Measurements from ENCODE around the gene USP6.
A peak's percentile ranks its signal among the peaks of the same experiment; 100 is the strongest.
"Not testable (repeated sequence)": the region's sequence is repeated elsewhere in the genome, so short reads cannot be mapped to it uniquely, and the experiment has no call there.

USP6 gene

GRCh38 chr17:5122056-5122455 lies 6.2 kb downstream of the USP6 start:
- DNase-seq: not testable (repeated sequence)

- peak in 1 of 2 donors; percentile 15 for DNase-seq
Observed at GRCh38 chr17:5122586-5123342, 6.9 kb downstream of the USP6 start.

- DNase-seq: peak in 1 of 2 donors; percentile 11
Observed at GRCh38 chr17:5123343-5124124, 7.7 kb downstream of the USP6 start.

GRCh38 chr17:5124125-5124760 lies 8.4 kb downstream of the USP6 start:
- not testable (repeated sequence) for DNase-seq

GRCh38 chr17:5124896-5125295 lies 9.1 kb downstream of the USP6 start:
- DNase-seq: not testable (repeated sequence)

GRCh38 chr17:5126719-5127488 lies 11.1 kb downstream of the USP6 start:
- DNase-seq: peak in 1 of 2 donors; percentile 12

- DNase-seq: peak in 1 of 2 donors; percentile 11
Observed at GRCh38 chr17:5127910-5128309, 12.1 kb downstream of the USP6 start.

GRCh38 chr17:5128387-5128786 lies 12.6 kb downstream of the USP6 start:
- peak in 1 of 2 donors; percentile 8 for DNase-seq

GRCh38 chr17:5128905-5129535 lies 13.2 kb downstream of the USP6 start:
- DNase-seq: no peak

- not testable (repeated sequence) for DNase-seq
Observed at GRCh38 chr17:5129770-5130169, 13.9 kb downstream of the USP6 start.

GRCh38 chr17:5130261-5130660 lies 14.4 kb downstream of the USP6 start:
- not testable (repeated sequence) for DNase-seq

GRCh38 chr17:5130687-5131086 lies 14.9 kb downstream of the USP6 start:
- DNase-seq: peak in 1 of 2 donors; percentile 9

- DNase-seq: peak in 1 of 2 donors; percentile 11
Observed at GRCh38 chr17:5131146-5131715, 15.4 kb downstream of the USP6 start.

GRCh38 chr17:5131799-5132502 lies 16.1 kb downstream of the USP6 start:
- DNase-seq: peak in 1 of 2 donors; percentile 13

- DNase-seq: peak in 1 of 2 donors; percentile 12
Observed at GRCh38 chr17:5132503-5133225, 16.8 kb downstream of the USP6 start.

- DNase-seq: no peak
Observed at GRCh38 chr17:5133311-5133710, 17.5 kb downstream of the USP6 start.

- DNase-seq: not testable (repeated sequence)
Observed at GRCh38 chr17:5133961-5134360, 18.1 kb downstream of the USP6 start.

GRCh38 chr17:5134571-5134970 lies 18.7 kb downstream of the USP6 start:
- DNase-seq: not testable (repeated sequence)

GRCh38 chr17:5135131-5135712 lies 19.4 kb downstream of the USP6 start:
- DNase-seq: not testable (repeated sequence)
